GM19240 (cell line): ENCODE data around the gene FLG2.
"Not testable (repeated sequence)": the region's sequence is repeated elsewhere in the genome, so short reads cannot be mapped to it uniquely, and the experiment has no call there.

ENCODE experiments used
- DNase-seq: peaks from one replicate; pipeline ENCODE4 v3.0.0; 2011; ENCODE audit warnings: low spot score; ENCODE audit not compliant: insufficient read length

The FLG2 gene

DNA sequence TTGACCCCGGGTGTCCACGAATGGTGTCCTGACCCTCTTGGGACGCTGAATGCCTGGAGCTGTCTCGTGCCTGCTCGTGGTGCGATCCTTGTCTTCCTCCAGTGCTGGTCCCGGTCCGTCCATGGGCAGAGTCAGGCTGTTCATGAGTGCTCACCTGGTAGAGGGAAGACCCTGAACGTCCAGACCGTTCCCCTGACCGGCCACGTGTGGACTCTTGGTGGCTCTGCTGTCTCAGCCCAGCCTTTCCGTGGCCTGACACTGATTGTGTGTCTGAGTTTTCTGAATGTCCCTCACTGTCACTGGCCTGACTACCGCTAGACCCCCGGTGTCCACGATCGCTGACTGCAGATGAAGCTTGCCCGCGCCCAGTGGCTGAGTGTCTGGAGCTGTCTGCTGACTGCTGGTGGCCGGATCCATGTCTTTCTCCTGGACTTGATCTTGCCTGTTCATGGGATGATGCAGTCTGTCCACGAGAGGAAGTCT lies 46.4 kb downstream of the FLG2 start:
- DNase-seq = no peak

- not testable (repeated sequence) for DNase-seq
These were observed 47.6 kb downstream of the FLG2 start for GRCh38 chr1:152312169-152312568.

- no peak for DNase-seq
These were observed 49.9 kb downstream of the FLG2 start for GRCh38 chr1:152309955-152310354.

DNA sequence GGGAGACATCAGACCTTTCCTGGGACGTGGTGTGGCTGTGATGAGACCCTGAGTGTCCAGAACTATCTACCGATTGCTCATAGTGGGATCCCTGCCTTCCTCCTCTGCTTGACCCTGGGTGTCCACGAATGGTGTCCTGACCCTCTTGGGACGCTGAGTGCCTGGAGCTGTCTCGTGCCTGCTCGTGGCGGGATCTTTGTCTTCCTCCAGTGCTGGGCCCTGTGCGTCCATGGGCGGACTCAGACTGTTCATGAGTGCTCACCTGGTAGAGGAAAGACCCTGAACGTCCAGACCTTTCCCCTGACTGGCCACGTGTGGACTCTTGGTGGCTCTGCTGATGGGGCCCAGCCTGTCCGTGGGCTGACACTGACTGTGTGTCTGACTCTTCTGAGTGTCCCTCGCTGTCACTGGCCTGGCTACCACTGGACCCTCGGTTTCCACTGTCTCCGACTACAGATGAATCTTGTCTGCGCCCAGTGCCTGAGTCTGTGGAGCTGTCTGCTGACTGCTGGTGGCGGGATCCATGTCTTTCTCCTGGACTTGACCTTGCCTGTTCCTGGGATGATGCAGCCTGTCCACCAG lies 50.4 kb downstream of the FLG2 start:
- not testable (repeated sequence) for DNase-seq

GRCh38 chr1:152308758-152309157 lies 51.0 kb downstream of the FLG2 start:
- not testable (repeated sequence) for DNase-seq

- DNase-seq = not testable (repeated sequence)
These were observed 51.8 kb downstream of the FLG2 start for GRCh38 chr1:152307970-152308369.

- not testable (repeated sequence) for DNase-seq
These were observed 53.7 kb downstream of the FLG2 start for GRCh38 chr1:152306123-152306522.

DNA sequence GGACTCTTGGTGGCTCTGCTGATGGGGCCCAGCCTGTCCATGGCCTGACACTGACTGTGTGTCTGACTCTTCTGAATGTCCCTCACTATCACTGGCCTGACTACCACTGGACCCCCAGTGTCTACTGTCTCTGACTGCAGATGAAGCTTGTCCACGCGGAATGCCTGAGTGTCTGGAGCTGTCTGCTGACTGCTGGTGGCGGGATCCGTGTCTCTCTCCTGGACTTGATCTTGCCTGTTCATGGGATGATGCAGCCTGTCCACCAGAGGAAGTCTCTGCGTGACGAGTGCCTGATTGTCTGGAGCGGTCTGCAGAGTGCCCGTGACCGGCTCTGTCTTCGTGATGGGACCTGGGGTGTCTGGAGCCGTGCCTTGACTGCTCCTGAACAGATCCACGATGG lies 55.0 kb downstream of the FLG2 start:
- DNase-seq = not testable (repeated sequence)

DNA sequence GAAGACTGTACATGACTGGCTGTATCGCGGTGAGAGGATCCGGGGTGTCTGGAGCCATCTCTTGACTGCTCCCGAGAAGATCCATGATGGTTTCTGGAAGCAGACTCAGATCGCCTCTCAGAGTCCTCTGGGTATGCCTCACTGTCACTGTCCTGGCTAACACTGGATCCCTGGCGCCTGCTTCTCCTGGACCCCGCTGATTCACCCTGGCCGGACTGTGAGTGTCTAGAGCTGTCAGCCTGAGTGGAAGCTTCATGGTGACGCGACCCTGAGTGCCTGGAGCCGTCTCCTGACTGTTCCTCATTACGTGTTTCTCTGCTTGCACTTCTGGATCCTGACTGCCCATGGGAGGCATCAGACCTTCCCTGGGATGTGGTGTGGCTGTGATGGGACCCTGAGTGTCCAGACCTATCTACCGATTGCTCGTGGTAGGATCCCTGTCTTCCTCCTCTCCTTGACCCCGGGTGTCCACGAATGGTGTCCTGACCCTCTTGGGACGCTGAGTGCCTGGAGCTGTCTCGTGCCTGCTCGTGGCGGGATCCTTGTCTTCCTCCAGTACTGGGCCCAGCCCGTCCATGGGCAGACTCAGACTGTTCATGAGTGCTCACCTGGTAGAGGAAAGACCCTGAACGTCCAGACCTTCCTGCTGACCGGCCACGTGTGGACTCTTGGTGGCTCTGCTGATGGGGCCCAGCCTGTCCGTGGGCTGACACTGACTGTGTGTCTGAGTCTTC lies 56.5 kb downstream of the FLG2 start:
- DNase-seq = not testable (repeated sequence)
